ENCODE measurements around the gene TTC3.

- TF ChIP-seq CTCF (IDR thresholded peaks at IDR 0.05; ENCODE audit: insufficient read depth, low read length): no peak
- no peak for TF ChIP-seq POLR2AphosphoS5 (IDR thresholded peaks at IDR 0.05; ENCODE audit: low read depth)
- no peak for TF ChIP-seq REST (IDR thresholded peaks at IDR 0.05; ENCODE audit: insufficient replicate concordance, low read depth)
- no peak for TF ChIP-seq GABPA (IDR thresholded peaks at IDR 0.05; ENCODE audit: low read depth)
- TF ChIP-seq SPI1 (IDR thresholded peaks at IDR 0.05; ENCODE audit: borderline replicate concordance, low read depth): no peak
Measured at GRCh38 chr21:37159053-37159776, 86.2 kb downstream of the TTC3 start.

Measured in HL-60 (cell line).